GM19043 (cell line): ENCODE measurements around the gene PAX8.
"Not testable (repeated sequence)": the region's sequence is repeated elsewhere in the genome, so short reads cannot be mapped to it uniquely, and the experiment has no call there.

ENCODE experiments used
- ATAC-seq: cut with Tn5 transposase; IDR thresholded peaks from one replicate; pipeline ENCODE4 v1.9.1; 2021; ENCODE audit warnings: low read depth; ENCODE audit not compliant: unreplicated experiment

The PAX8 gene

DNA sequence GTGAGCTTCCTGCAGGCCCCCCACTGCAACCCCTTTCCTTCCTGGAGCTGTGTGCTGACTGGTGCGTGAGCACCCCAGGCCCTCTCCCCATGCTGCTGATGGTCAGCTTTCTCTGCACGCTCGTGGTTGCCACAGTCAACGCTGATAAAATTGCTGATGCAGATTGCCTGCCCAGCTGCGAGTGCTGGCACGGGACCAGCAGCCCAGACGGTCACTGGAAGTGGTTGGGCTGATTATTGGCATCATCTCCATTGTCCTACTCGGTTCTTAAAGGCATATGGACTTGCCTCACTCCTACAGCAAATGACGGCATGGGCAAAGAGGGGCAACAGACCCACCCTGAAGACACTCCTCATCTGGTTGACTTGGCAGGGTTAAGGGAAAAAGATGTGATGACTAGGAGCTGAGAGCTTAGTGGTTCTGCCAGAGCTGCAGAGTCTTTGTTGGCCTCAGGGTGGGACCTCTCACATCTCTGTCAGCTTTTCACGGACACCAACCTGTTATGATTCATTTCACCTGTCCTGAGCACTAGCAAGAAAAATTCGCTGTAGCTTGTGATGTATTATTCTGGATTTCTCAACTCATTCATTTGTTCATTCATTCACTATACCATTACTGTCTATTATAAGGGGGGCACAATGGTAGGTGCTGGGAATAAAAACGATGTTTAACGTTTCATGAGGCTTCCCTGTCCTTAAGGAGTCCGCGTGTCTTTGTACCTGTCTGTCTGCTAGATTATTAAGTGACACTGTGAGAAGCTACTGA is 38.4 kb downstream of the PAX8 start:
- no peak for ATAC-seq

GRCh38 chr2:113238871-113239839 is 39.6 kb downstream of the PAX8 start:
- ATAC-seq: no peak

DNA sequence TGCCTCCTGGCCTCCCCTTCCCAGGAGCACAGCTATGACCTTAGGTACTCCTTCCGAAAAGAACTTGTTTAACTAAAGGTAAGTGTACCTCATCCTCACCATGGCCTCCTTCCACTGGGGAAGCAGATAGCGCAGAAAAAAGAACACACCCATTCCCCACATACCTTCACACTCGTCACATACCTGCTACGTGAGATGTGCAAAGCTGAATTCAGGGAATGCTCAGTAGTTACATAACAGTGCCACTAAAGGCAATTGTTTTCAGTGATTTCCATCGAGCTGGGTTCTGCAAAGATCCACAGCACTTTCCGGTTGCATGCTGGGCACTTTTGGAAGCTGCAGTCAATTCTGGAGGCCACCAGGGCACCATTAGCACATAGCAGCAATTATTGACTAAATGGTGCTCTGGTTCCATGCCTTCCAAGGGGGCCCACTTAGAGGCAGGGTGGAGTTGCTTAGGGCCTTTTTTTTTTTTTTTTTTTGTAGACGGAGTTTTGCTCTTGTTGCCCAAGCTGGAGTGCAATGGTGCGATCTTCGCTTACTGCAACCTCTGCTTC is 41.0 kb downstream of the PAX8 start:
- no peak for ATAC-seq

GRCh38 chr2:113236367-113237159 is 42.2 kb downstream of the PAX8 start:
- no peak for ATAC-seq

DNA sequence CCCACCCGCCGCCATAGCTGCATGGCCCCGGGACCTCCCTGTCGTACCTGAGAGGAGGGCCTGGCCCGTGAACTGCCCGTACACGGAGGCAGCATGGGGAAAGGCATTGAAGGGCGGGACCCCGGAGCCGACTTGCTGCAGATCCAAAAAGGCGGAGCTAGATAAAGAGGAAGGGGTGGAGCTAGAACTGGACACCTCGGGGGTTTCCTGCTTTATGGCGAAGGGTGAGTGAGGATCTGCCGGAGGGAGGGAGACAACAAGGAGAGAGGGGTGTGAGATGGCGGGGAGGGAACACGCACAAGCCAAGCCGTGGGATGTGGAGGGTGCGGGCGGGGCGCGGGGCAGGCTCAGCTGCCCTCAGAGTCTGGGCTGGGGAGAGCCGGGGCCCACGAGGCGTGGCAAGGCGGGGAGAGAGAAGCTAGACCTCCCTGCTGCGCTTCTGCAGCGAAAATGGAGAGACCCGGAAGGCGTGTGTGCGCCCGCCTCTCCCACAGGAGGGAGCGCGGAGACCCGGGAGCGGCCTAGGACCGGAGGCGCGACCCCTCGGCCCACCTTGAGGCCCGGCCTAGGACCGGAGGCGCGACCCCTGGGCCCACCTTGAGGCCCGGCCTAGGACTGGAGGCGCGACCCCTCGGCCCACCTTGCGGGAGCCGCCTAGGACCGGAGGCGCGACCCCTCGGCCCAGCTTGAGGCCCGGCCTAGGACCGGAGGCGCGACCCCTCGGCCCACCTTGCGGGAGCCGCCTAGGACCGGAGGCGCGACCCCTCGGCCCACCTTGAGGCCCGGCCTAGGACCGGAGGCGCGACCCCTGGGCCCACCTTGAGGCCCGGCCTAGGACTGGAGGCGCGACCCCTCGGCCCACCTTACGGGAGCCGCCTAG is 43.1 kb downstream of the PAX8 start:
- ATAC-seq: not testable (repeated sequence)

- no peak for ATAC-seq
Measured at GRCh38 chr2:113234721-113235346, 43.9 kb downstream of the PAX8 start.

DNA sequence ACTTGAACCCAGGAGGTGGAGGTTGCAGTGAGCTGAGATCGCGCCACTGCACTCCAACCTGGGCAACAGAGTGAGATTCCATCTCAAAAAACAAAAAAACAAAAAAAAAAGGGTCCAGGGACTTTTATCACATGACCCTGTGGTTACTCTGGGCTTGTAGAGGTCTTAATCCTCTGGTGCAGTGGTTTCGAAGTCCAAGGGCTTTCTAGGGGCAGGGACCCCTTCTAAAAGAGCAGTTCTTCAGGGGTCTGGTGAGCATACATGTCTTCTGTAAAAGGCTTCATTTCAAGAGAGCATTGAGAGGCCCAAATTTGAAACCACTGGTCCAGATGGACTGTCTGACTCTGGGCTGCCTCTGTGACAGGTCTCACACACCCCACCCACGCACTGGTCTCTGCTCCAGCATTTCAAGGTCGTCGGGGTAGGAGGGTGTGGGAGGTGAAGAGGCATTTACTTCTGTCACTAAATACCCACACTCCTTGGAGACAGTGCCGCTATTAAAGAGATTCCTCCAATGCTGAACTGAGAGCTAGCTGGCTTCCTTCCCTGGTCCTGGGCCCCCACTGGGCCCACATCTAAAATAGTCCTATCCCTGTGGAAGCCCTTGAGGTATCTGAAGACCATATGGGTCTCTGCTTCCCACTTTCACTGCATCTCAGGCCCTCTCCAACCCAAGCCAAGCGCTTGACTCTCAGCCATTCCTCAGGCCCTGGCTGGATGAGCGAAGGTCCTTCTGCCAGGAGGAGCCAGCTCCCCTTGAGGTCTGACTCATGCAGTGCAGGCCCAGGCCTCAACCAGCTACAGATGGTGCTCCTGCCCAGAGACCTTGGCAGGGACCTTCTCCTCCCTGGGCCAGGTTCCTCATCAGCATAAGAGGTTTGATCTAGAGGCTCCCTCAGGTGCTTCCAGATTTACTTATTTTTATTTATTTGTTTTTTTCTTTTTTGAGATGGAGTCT is 44.8 kb downstream of the PAX8 start:
- no peak for ATAC-seq

- no peak for ATAC-seq
Measured at GRCh38 chr2:113232740-113233139, 46.0 kb downstream of the PAX8 start.

DNA sequence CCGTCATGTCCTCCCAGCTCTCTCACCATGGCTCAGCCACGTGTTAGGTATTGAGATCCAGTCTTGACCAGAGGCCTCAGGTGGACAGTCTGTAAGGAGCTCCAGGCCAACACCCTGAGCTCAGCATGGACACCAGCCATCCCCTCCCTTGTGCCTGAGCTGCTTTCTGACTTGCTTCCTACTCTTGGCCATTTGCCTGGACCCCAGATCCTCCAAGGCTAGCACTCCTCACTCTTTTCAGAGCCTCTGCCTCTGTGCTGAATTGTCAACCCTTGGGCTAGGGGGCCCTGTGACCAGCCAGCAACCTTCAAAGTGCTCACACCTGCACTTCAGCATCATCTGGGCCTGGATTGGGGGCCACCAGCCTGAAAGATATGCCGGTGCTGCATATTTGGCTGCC is 46.6 kb downstream of the PAX8 start:
- no peak for ATAC-seq

DNA sequence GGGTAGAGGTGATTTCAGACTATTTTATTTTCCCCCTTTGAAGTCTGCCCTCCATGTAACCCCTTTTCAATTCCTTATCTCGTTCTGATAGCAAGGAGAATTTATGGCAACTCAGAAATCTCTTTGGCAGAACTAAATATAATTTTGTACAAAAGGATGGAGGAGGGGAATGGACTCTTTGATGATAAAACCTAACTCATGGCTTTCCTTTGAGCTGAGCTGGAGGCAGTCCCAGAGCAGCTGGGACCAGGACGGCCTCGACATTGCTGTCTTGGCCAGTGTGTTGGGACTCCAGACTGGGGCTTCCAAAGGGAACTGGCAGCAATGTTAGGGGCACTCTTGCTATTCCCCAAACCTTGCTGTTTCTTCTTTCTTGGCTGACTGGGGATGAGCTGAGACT is 47.7 kb downstream of the PAX8 start:
- no peak for ATAC-seq

- no peak for ATAC-seq
Measured at GRCh38 chr2:113230531-113230930, 48.2 kb downstream of the PAX8 start.

- no peak for ATAC-seq
Measured at GRCh38 chr2:113229795-113230194, 48.9 kb downstream of the PAX8 start.

DNA sequence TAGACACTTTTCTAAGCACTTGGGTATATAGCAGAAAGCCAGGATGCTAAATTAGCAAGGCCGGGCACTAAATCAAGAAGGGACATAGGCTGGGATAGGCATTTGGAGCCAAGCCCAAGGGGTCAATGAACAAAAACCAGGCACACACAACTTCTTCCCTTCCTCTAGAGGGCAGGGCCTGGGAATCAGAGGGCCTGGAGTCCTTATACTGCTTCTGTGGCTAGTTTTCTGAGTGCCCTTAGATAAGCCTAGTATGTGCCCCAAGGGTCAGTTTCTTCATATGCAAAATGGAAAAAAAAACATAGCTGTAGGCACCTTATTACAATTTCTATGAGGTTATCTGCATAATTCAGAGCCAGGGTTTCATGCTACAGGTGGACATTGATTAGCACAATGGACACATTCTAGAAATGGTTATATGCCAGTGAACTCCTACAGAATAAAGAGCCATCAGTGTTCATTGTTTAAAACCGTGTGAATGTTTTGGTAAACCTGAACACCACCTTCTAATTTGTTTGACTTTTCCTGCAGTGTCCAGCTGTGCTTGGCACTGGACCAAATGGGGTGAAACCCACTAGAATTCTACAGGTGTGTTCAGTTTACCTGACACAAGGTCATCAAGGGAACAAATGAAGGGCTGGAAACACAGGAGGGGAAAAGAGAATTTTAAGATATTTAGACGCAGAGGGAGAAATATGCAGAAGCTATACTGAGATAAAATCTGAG is 49.6 kb downstream of the PAX8 start:
- ATAC-seq: no peak

- ATAC-seq: no peak
Measured at GRCh38 chr2:113228351-113228750, 50.4 kb downstream of the PAX8 start.

- no peak for ATAC-seq
Measured at GRCh38 chr2:113227698-113228097, 51.0 kb downstream of the PAX8 start.

DNA sequence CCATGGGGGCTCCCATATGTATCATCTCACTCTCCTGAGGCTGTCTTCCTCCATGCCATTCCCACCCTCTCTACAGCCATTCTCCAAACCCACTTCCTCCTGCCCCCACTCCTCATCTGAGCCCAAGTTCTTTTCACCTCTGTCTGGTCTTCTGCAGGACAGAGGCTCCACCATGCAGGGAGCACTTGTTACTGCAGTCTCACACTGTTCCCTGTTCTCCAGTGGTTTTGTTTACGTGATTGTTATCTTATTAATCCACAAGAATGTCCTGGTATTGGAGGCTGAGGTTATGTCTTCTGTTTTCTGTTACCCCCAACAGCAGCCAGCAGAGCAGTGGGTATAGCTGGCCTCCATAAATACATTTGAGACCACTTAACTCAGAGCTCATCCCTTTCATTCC is 51.4 kb downstream of the PAX8 start:
- ATAC-seq: no peak

- no peak for ATAC-seq
Measured at GRCh38 chr2:113226462-113226861, 52.3 kb downstream of the PAX8 start.
